RWPE1 (cell line): ENCODE measurements around the gene CERS3.

Source experiments
- CTCF ChIA-PET: fragments of 350-600 bp; sonication (Branson Sonifier 250); formaldehyde crosslinking; extraction: SDS; loops from one replicate; lab custom pipeline; 2021; lab: Yijun Ruan, JAX
- POLR2A ChIA-PET: fragments of 400-600 bp; formaldehyde crosslinking; extraction: SDS; loops from one replicate; lab custom pipeline; 2020; ENCODE audit warnings: antibody characterized with exemption; ENCODE audit not compliant: low non-redundant PET; lab: Yijun Ruan, JAX
- DNase-seq: peaks from one replicate; pipeline ENCODE4 v3.0.0; 2012; ENCODE audit warnings: low spot score
- H3K27ac ChIP-seq: fragments of 450-650 bp; 2 replicates; pipeline ENCODE4 v1.5.1; 2017
- TF ChIP-seq, protein P1 (sequence below): fragments of 450-650 bp; conservative IDR thresholded peaks from 2 replicates; pipeline ENCODE4 v1.5.1; 2017; ENCODE audit warnings: low read depth, mild to moderate bottlenecking

CERS3 gene

DNA sequence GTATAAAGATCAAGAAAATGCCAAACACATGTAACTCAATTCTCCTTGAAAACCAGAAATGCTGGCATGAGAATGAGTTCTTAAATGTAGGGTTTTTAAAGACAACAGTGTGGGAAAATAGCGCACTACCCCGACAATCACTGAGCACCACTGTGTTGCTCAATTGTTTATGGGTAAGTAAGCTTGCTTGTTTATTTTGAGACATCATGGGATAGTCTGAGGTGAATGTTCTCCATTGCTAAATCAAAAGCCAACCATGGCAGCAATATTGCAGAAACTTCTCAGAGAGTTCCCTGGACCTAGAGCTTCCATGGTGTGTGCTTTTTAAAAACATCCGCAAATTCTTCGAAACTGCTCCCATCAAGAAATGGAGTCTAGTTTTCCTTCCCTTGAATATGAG lies 62.7 kb downstream of the CERS3 start:
- no peak overlapping the region for H3K27ac ChIP-seq
- TF ChIP-seq, protein P1, sequence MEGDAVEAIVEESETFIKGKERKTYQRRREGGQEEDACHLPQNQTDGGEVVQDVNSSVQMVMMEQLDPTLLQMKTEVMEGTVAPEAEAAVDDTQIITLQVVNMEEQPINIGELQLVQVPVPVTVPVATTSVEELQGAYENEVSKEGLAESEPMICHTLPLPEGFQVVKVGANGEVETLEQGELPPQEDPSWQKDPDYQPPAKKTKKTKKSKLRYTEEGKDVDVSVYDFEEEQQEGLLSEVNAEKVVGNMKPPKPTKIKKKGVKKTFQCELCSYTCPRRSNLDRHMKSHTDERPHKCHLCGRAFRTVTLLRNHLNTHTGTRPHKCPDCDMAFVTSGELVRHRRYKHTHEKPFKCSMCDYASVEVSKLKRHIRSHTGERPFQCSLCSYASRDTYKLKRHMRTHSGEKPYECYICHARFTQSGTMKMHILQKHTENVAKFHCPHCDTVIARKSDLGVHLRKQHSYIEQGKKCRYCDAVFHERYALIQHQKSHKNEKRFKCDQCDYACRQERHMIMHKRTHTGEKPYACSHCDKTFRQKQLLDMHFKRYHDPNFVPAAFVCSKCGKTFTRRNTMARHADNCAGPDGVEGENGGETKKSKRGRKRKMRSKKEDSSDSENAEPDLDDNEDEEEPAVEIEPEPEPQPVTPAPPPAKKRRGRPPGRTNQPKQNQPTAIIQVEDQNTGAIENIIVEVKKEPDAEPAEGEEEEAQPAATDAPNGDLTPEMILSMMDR: no peak
- CTCF ChIA-PET: no interaction called here
- POLR2A ChIA-PET: no interaction called here
- no peak for DNase-seq

DNA sequence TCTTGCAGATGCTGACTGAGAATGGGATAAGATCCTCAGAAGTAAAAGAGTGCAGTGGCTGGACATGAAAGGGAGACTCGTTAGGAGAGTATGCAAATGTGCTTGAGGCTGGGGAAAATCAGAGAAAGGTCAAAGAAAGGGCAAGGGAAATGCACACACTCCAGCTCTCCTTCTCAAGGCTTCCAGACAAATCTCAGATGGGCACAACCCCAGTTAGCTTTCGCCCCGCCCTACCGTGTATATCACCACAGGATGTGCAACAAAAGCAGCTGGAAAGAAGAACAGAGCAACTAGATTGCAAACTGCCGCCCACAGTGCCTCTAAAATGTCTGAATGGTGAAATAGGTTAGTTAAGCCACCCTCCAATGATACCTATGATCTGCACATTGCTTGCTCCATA lies 63.9 kb downstream of the CERS3 start:
- CTCF ChIA-PET: no interaction called here
- TF ChIP-seq, protein P1: no peak
- POLR2A ChIA-PET: no interaction called here
- DNase-seq: no peak
- H3K27ac ChIP-seq: no peak overlapping the region

DNA sequence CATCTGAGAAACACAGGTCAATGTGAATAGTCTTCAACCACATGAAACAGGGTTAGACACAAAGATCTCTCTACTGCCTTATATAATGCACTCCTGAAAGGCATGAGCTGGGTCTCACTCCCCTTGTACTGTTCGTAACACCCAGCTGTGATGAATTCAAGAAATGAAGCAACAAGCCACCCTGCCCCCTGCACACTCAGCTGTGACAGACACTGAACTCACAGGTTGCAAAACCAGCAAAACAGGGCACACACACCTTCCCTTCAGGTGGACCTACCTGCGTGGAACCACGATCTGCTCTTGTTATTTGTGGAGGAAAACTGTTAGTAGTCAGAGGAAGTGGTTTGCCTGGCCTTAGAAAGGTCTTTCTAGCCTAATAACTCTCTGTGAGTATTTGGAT lies 64.5 kb downstream of the CERS3 start:
- ChIA-PET CTCF (interaction anchor here (0.6 kb wide), 1 partner anchor 354 kb away, joined by 3 read pairs; no protein-coding TSS in a partner anchor), POLR2A (no interaction called here)
- TF ChIP-seq, protein P1: no peak
- H3K27ac ChIP-seq: no peak overlapping the region
- no peak for DNase-seq

DNA sequence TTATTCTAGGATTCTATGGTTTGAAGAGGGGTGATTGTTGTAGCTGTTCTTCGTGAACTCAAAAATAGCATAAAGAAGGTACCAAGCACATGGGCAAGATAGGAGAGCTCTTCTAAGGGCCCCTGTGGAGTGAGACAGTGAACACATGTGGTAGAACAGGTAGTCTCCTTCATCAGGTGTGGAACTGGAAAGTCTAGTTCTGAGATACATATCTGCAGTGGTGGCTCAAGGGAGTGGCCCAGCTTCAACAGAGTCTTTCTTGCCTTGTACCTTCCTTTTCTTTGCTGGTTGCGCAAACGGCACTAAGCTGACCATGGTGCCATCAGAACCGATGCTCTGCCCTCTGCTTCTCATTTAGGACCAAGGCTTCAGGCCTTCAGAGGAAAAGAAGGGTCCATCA lies 65.2 kb downstream of the CERS3 start:
- DNase-seq: no peak
- TF ChIP-seq, protein P1: no peak
- ChIA-PET POLR2A (no interaction called here), CTCF (interaction anchor here (0.6 kb wide), 1 partner anchor 354 kb away, joined by 3 read pairs; no protein-coding TSS in a partner anchor)
- no peak overlapping the region for H3K27ac ChIP-seq

DNA sequence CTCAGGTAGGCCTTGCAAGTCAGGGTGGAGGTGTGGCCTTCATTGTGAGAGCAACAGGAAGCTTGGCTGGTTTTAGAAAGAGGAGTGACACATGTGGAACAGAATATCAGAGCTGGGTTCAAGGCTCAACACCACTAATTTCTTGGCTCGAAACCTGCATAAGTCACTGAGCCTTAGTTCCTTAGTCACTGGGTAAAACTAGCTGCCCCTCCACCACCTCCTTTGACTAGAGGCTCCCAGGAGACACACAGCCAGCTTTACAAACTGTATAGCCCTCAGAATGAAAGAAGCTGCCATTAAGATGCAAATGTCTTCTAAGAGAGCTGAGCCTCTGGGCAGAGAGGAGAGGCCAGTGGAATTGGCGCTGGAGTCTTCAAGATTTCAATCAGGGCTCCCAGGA lies 67.7 kb downstream of the CERS3 start:
- TF ChIP-seq, protein P1: no peak
- POLR2A ChIA-PET: no interaction called here
- no peak for DNase-seq
- H3K27ac ChIP-seq: no peak overlapping the region
- CTCF ChIA-PET: interaction anchor here (0.6 kb wide), 2 partner anchors 27 to 400 kb away, joined by 3 to 6 read pairs; no protein-coding TSS in a partner anchor

DNA sequence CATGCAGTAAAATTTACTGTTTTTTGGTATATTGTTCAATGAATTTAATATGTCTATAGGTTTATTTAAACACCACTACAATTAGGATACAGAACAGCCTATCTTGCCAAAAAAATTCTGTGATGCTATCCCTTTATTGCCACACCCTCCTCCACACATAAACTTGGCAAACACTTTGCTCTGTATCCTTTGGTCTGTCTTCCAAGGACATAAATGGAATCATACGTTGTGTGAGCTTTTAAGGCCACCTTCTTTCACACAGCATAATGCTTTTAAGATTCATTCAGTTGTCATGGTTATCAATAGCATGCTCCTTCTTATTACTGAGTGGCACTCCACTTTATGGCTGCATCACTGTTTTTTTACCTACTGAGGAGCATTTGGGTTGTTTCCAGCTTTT lies 71.5 kb downstream of the CERS3 start:
- ChIA-PET POLR2A (no interaction called here), CTCF (no interaction called here)
- DNase-seq: no peak
- TF ChIP-seq, protein P1: no peak
- H3K27ac ChIP-seq: no peak overlapping the region
